CD4-positive, alpha-beta T cell treated with Interleukin-15 for 4 hours (primary cell): ENCODE measurements around the gene CDS2.
"Not testable (repeated sequence)": the region's sequence is repeated elsewhere in the genome, so short reads cannot be mapped to it uniquely, and the experiment has no call there.

Experiments used
- DNase-seq: peaks from one replicate; pipeline ENCODE4 v3.0.0-alpha.2; 2020; ENCODE audit warnings: low spot score

The CDS2 gene

DNA sequence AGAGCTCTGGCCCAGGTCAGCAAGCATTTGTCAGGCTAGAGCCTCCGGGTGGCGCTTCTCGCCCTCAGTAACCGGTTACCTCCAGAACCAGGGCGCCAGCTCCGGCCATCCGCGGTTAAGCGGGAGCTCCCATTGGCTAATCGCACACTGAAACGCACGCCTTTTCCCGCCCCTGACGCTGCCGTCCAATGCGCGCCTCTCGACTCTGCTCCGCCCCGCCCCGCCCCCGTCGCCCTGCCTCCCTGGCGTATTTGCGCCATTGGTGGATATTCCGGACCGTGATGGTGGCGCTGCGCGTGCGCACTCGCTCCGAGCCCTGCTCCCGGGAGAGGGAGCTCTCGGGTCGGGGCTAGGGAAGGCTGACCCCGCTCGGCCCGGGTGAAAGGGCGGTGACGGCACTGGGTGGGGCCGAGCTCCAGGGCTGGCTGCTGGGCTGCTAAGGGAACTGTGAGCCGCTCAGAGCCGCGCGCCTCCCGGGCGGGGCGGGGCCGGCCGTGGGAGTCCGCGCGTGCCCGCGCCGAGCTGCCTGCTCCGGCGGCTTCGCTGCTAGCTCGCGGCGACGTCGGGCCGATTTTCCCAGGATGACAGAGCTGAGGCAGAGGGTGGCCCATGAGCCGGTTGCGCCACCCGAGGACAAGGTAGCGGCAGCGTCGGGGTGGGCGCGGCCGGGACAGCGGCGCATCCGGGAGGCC, at the start of gene CDS2:
Gene CDS2, plus strand, starts transcription at position 497 of the 692 bp plus-strand sequence. Its CDS starts 85 bp downstream, at position 582.
- DNase-seq, result peak; percentile 100

DNA sequence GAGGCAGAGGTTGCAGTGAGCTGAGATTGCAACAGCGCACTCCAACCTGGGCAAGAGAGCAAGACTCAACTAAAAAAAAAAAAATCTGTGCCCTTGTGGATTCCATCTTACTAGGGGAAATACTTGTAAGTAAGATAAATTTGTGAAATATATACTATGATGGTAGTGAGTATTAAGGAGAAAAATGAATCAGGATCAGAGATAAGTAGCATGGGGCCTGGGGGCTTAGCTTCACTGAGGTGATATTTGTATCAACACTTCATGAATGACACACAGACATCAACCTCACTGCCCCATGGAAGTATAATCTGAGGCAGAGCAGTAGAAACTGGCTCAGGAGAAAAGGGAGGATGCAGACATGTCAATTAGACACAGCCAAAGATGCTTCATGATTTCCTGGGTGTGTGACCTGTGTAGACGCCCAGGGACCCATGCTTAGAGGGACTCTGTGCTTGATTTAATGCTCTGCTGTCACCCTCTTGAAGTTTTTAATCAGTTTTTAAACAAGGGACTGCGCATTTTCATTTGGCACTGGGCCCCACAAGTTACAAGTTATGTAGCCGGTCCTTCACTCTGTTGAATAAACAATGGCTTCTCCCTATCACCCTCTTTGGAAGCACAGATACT, 48.9 kb upstream of the CDS2 start:
- peak; percentile 24 for DNase-seq

DNA sequence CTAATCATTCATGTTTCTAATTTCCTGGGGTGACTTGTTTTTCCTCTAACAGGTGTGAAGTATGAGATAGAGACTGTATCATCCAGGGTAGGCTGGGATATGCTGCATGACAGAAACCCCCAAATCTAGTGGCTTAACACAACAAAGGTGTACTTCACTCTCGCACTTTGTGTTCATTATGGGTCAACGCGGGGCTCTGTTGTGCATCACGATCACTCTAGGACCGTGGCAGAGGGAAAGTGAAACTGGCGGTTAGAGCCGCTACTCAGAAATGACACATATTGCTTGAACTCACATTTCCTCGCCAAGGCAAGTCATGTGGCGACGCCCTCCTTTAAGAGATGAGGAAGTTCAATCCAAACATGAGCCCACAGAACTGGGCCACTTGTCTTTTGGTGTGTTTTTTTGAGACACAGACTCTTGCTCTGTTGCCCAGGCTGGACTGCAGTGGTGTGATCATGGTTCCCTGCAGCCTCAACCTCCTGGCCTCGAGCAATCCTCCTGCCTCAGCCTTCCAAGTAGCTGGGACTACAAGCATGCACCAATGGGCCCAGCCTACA, 48.3 kb upstream of the CDS2 start:
- DNase-seq, result peak; percentile 85

DNA sequence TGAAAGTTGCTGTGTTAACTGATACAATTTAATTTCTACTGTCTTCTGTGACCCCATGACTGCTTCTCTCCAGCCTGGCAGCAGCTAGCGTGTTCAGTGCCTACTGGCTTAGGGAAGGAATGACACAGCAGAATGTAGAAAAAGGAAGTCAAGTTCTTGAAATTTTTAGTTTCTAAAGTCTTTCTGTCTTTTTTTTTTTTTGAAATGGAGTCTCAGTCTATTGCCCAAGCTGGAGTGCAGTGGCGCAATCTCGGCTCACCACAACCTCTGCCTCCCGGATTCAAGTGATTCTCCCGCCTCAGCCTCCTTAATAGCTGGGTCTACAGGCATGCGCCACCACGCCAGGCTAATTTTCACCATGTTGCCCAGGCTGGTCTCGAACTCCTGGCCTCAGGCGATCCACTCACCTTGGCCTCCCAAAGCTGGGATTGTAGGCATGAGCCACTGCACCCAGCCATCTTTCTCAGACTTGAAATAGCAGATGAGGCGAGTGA, 46.4 kb upstream of the CDS2 start:
- no peak for DNase-seq

GRCh38 chr20:5085380-5085779, 41.4 kb upstream of the CDS2 start:
- DNase-seq, result no peak

DNA sequence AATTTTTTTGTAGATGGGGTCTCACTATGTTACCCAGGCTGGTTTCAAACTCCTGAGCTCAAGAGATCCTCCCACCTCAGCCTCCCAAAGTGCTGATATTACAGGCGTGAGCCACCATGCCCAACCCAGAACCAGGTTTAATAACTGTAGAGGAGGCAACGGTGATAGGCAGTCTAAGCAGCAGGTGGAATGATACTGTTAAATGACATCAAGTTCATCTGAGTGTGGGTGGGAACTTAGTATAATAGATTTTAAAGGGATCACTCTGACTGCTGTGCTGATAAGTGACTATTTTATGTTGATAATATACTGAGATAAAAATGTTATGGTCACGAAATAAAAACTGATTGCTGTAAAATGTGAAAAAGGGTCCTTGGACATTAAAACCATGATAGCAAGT, 38.1 kb upstream of the CDS2 start:
- DNase-seq, result no peak

DNA sequence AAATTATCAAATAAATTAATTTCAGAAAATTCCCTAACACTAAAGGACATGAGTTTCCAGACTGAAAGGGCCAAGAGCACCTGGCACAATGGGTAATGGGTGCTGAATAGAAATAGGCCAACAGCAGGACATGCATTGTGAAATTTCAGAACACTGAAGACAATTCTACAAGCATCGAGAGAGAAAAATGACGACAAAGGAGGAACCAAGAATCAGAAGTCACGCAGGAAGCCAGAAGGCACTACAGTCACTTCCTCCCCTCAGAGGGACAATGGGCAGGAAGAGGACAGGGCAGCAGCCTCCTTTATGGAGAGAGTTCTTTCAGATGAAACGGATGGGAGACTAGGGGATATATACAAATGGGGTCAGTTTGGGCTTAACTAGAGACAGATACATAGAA, 36.6 kb upstream of the CDS2 start:
- peak; percentile 17 for DNase-seq

- no peak for DNase-seq
These were observed 34.9 kb upstream of the CDS2 start for GRCh38 chr20:5091902-5092301.

DNA sequence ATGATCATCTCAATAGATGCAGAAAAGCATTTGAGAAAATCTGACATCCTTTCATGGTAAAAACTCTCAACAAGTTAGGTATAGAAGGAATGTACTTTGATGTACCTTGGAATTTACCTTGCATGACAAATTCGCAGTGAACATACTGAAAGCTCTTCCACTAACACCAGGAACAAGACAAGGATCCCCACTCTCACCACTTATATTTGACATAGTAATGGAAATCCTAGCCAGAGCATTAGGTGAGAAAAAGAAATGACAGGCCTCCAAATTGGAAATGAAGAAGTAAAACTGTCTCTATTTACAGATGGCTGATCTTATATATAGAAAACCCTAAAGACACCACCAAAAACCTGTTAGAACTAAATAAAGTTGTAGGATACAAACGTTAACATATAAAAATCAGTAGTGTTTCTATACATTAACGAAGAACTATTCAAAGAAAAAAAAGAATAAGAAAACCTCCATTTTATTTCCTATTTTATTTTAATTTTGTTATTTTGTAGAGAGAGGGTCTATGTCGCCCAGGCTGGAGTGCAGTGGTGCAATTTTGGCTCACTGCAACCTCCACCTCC, 34.0 kb upstream of the CDS2 start:
- no peak for DNase-seq

DNA sequence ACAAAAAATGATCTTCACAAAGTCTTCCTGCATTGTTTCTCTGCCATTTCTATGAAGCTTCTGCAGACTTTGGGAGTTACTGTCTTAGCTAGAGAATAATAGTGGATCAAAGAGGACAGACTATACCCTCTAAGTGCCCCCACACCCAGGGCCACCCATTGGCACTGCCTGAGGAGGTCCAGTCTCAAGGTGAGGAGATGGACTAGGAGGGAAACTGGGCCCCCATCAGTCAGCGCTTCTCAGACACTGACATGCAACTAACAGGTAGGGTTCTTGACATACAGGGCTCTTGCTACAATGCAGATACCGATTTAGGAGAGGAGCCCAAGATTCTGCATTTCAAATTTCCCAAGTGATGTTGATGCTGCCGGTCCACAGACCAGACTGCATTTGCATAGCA, 31.4 kb upstream of the CDS2 start:
- no peak for DNase-seq

DNA sequence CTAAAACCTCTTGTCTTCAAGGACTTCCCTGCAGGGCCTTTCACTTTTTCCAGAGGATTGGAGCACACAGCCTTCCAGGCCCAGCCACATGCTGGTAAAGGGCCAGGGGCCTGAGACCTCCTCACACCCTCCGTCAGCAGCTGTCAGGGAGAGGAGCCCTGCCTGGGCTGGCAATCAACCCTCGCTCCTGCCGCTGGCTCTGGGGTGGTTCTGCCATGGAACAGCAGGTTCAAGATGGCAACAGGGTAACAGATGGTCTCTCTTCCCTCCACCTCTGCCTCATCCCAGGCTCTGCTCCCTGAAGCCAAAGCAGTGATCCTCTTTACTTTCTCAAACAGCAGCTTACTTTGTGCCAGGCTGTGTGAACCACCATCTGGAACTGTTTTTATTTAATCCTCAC, 30.9 kb upstream of the CDS2 start:
- no peak for DNase-seq

DNA sequence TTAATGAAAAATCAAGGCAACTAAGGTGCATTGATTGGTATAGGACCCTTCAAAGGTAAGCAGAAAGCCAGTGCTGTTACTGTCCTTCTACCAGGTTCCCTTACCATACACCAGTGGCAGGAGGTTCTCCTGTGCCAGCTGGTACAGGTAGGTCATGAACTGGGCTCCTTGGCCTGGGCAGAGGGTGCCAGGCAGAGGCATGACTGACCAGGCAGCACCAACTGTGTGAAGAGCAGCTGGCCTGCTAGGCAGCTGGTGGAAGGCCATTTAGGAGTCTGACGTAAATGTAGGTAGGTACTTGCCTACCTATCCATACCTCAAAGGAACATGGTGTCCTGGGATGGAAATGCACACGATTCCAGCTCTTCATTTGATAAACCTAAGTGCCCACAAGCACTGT, 30.3 kb upstream of the CDS2 start:
- DNase-seq, result no peak

DNA sequence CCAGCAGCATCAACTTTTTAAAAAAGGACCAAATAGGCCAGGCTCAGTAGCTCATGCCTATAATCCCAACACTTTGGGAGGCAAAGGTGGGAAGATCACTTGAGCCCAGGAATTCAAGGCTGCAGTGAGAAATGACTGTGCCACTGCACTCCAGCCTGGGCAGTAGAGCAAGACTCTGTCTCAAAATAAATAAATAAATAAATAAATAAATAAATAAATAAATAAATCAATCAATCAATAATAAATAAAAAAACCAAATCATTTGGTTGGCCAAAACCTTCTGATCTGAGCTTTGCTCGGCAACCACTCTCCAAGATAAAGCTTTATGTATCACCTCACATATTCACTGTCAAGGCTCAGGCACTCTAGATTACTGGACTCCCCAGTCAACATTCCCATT, 27.8 kb upstream of the CDS2 start:
- DNase-seq, result not testable (repeated sequence)

DNA sequence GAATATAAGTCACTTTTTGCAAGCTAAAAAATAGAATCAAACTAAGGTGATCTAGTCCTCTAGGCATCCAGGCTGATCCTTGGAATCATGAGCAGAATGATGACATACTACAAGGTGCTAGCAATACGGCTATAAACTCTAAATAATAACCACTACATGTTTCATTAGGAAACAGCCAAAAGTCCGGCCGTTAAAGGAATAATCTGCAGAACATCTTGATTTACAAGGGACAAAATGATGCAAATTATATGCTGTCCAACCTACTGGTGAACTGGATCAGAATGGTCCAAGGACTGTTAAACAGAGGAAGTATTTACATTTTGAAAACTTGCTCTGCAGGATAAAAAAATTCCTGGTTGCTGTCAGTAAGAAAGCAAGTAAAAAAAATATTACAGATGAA, 26.9 kb upstream of the CDS2 start:
- not testable (repeated sequence) for DNase-seq

- peak; percentile 77 for DNase-seq
These were observed 26.0 kb upstream of the CDS2 start for GRCh38 chr20:5100684-5101347.

DNA sequence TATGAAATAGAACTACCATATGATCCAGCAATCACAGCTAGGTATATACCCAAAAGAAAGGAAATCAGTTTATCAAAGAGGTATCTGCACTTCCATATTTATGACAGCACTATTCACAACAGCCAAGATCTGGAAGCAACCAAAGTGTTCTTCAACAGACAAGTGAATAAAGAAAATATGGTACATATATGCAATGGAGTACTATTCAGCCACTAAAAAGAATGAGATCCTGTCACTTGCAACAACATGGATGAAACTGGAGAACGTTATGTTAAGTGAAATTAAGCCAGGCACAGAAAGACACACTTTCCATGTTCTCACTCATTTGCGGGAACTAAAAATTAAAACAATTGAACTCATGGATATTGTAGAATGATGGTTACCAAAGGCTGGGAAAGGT, 22.3 kb upstream of the CDS2 start:
- DNase-seq, result no peak

DNA sequence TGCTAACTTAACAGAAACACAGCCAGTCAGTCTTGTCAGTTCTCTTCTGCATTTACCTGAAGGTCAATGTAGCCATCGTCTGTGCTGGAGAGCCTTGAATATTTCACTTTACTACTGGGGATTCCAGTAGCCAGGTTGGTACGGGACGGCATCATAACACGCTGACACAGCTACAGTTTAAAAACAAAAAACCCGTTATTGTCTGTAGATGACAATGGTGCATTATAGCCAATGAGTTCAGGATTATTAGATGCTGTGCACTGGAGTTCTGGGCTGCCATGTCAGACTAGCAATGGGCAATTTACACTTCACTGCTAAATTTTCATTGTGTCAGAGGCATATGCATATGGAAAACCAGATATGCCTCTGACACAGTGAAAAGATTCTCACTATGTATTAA, 17.5 kb upstream of the CDS2 start:
- DNase-seq, result no peak

- no peak for DNase-seq
These were observed 13.2 kb upstream of the CDS2 start for GRCh38 chr20:5113615-5113986.

- DNase-seq, result no peak
These were observed 12.4 kb upstream of the CDS2 start for GRCh38 chr20:5114403-5114802.

DNA sequence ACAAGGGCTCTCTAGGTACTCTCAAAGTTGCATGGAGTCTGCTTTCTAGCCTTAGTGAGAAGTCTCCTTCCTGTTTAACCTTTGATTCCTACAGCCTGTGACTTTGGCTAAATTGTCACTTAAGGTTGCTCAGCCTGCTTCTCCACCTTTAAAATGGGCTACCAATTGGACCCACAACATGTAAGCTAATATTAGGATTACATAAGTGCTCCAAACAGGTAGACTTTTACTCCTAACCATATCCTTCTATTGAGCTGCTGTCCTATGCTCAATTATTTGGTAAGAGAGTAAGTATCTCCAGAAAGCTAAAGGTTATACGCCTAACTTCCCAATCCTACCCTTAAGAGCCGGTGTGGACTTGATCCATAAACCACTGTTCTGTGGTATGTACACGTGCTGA, 9.9 kb upstream of the CDS2 start:
- DNase-seq, result no peak

DNA sequence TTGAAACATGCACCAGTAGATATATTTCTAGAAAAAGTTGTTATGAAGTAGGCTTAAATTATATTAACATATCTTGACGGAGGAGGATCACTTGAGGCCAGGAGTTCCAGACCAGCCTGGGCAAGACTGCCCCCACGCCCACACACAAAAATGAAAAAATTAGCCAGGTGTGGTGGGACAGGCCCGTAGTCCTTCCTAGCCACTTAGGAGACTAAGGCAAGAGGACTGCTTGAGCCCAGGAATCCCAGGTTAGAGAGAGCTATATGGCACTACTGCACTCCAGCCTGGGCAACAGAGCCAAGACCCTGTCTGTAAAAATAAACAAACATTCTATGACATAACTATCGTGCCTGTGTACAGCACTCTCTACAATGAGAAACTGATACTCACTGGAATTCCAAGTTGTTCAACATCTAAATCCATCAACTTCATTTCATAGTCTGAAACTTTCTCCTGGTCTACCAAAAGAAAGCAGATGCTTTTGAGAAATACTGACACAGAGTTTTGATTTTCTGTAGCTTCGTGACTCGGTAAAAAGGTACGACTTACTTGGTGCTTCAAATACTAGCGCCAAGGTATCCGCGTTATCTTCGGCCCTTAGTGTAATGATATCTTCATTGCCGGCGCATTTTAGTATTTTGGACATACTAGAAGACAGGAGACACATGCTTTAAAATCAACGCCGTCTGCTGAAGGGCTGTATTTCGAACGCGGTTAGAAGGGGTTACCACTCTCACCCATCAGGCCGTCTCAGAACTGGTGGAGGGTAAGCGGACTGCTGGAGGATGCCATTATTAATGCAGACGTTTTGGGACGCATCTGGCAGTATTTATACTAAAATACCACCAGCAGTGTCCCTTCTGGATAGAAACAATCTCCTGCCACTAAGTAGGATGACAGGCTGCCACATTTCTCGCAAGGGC, 8.3 kb upstream of the CDS2 start:
- no peak for DNase-seq

DNA sequence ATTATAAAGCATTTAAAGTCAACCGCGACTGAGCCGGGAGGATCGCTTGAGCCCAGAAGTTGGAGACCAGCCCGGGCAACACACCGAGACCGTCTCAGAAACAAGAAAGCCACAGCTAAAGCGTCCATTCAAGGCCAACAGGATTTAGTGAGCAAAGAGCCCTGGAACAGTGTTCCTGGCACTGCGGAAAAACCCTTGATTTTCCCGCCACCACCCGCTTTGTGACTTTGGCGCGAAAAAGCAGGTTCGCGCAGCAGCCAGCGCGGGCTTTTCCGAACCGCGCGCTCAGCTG, 7.7 kb upstream of the CDS2 start:
- DNase-seq, result no peak
